Lung (tissue), 12 donors: ENCODE data around the gene SERPINB12. TPM values are rescaled to one million over a fixed set of nuclear protein-coding genes. Genes with fewer than 3 reads are reported as not detected.
A peak's percentile ranks its signal among the peaks of the same experiment; 100 is the strongest.

Experiments
- ATAC-seq: fragments of 200-7000 bp; cut with Tn5 transposase; one replicate; pipeline ENCODE4 v1.9.1; 2020; ENCODE audit warnings: moderate number of reproducible peaks; ENCODE audit not compliant: insufficient read depth, low FRiP score
- DNase-seq, 3 donors: peaks; one replicate each; pipeline ENCODE4 v3.0.0-alpha.2; 2013 to 2017
- H3K27ac ChIP-seq, 2 donors: one replicate each; pipeline ENCODE4 v1.5.1; 2013; ENCODE audit warnings: mild to moderate bottlenecking in 2 of 2, moderate library complexity in 2 of 2, control low read depth in 1 of 2, inconsistent platforms in 1 of 2, low read depth in 1 of 2, low read length in 1 of 2
- H3K27me3 ChIP-seq, 3 donors: one replicate each; pipeline ENCODE4 v1.5.1; 2013; ENCODE audit warnings: low read length in 2 of 3; ENCODE audit not compliant: control insufficient read depth in 3 of 3, insufficient read depth in 3 of 3
- H3K36me3 ChIP-seq, 4 donors: one replicate each; pipeline ENCODE4 v1.5.1; 2013; ENCODE audit warnings: low read length in 4 of 4, mild to moderate bottlenecking in 1 of 4, moderate library complexity in 1 of 4; ENCODE audit not compliant: control insufficient read depth in 4 of 4, insufficient read depth in 4 of 4
- H3K4me1 ChIP-seq, 5 donors: one replicate each; pipeline ENCODE4 v1.5.1; 2013; ENCODE audit warnings: low read length in 5 of 5, mild to moderate bottlenecking in 2 of 5, moderate library complexity in 1 of 5; ENCODE audit not compliant: control insufficient read depth in 5 of 5, insufficient read depth in 5 of 5
- H3K4me3 ChIP-seq: one replicate; pipeline ENCODE4 v1.5.1; 2013; ENCODE audit warnings: mild to moderate bottlenecking, control low read depth, moderate library complexity
- H3K9ac ChIP-seq, 2 donors: one replicate each; pipeline ENCODE4 v1.5.1; 2013; ENCODE audit warnings: low read length in 2 of 2, control low read depth in 1 of 2; ENCODE audit not compliant: insufficient read depth in 1 of 2
- H3K9me3 ChIP-seq, 4 donors: one replicate each; pipeline ENCODE4 v1.5.1; 2013; ENCODE audit warnings: low read length in 3 of 4, mild to moderate bottlenecking in 1 of 4, moderate library complexity in 1 of 4; ENCODE audit not compliant: control insufficient read depth in 4 of 4, insufficient read depth in 3 of 4
- WGBS, 2 donors: extraction: QIAGEN DNeasy Blood & Tissue Kit; methylation state at CpG; one replicate each; pipeline ENCODE4 v1.1.7; 2013; 5-methylcytosine and 5-hydroxymethylcytosine counted together
- polyA plus RNA-seq, 2 donors: library from polyadenylated mRNA; stranded (reverse); fragments of 200-250 nt; gene quantifications; one replicate each; pipeline ENCODE4 v1.2.1, GENCODE V29; 2013
- total RNA-seq, 2 donors: library from RNA; depleted of rRNA in 1 of 2; stranded (reverse); fragments of >200 nt in 1 of 2; gene quantifications; one replicate each; pipeline ENCODE4 v1.2.1, GENCODE V29; 2014 to 2021
- TF ChIP-seq, protein P1 (sequence below): IDR thresholded peaks from 2 replicates; pipeline ENCODE4 v1.5.1; 2012; ENCODE audit warnings: mild to moderate bottlenecking; ENCODE audit errors: control extremely low read depth, extremely low read depth
- donor health status: control.
- donor health status: control.
- donor health status: Bipolar disorder and iron deficiency.
- donor health status: healthy.
- donor health status: DM: yes; HTN: yes; CAD: no.

Gene SERPINB12
- total and polyA plus RNA-seq, 4 donors, result not detected

DNA sequence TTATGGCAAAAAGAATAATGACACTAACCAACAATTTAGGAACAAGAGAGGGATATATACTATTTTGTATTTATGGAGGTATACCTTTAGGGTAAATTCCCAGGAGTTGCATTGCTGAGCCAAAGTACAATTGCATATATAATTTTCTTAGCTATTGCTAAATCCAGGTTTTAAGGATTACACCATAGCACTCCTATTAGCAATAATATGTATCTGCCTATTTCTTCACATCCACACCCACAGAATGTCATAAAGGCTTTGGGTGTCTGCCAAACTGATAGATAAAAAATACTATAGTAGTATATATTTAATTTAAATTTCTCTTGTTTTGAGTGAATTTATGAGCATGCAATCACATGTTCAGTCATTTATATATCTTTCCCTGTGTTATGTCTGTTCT is 33.5 kb downstream of the SERPINB12 start:
- TF ChIP-seq, protein P1, sequence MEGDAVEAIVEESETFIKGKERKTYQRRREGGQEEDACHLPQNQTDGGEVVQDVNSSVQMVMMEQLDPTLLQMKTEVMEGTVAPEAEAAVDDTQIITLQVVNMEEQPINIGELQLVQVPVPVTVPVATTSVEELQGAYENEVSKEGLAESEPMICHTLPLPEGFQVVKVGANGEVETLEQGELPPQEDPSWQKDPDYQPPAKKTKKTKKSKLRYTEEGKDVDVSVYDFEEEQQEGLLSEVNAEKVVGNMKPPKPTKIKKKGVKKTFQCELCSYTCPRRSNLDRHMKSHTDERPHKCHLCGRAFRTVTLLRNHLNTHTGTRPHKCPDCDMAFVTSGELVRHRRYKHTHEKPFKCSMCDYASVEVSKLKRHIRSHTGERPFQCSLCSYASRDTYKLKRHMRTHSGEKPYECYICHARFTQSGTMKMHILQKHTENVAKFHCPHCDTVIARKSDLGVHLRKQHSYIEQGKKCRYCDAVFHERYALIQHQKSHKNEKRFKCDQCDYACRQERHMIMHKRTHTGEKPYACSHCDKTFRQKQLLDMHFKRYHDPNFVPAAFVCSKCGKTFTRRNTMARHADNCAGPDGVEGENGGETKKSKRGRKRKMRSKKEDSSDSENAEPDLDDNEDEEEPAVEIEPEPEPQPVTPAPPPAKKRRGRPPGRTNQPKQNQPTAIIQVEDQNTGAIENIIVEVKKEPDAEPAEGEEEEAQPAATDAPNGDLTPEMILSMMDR, result no peak
- peaks cover 0 to 2% (median 0%) of the 10 kb centered on the region in 5 donors for H3K4me1 ChIP-seq
- no peak overlapping the region for H3K4me3 ChIP-seq

GRCh38 chr18:63578357-63578958 is 36.3 kb downstream of the SERPINB12 start:
- Histone ChIP-seq H3K4me3 (no peak overlapping the region), H3K9me3 (no peaks in the 10 kb centered on the region), H3K27me3 (no peaks in the 10 kb centered on the region), H3K36me3 (no peaks in the 10 kb centered on the region), H3K9ac (no peak overlapping the region), H3K4me1 (no peaks in the 10 kb centered on the region), H3K27ac (no peak overlapping the region)
- ATAC-seq (no peak), DNase-seq (peak in 2 of 3 donors; percentile 21 to 48)
- 8 to 13% methylated on average over 5 of the region's 5 CpGs for WGBS, 2 donors
- TF ChIP-seq, protein P1, result peak; percentile 33

More for the DNA sequence above, 33.5 kb downstream of the SERPINB12 start:
- ATAC-seq (no peak), DNase-seq (no peak)
- Histone ChIP-seq H3K27ac (no peak overlapping the region), H3K9ac (no peak overlapping the region), H3K9me3 (no peaks in the 10 kb centered on the region), H3K27me3 (peaks cover 0 to 2% (median 0%) of the 10 kb centered on the region in 3 donors), H3K36me3 (no peaks in the 10 kb centered on the region)

DNA sequence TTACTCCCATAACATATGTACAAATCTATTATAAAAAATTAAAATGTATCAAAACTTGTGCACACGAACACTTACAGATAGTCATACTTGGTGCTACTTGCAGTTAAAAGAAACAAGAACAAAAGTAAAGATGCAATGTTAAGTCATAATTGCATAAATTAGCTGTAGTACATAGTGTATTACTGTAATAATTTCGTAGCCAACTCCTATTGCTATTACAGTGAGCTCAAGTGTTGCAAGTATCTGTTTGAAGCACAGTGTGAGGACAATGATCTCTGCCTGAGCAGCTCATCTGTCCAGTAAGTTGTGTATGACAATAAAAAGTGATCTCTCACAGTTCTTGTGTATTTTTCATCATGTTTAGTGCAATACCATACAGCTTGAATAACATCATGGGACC is 37.4 kb downstream of the SERPINB12 start:
- DNase-seq, result no peak
- Histone ChIP-seq H3K4me1 (no peaks in the 10 kb centered on the region), H3K9me3 (no peaks in the 10 kb centered on the region), H3K9ac (no peak overlapping the region), H3K27me3 (no peaks in the 10 kb centered on the region), H3K4me3 (no peak overlapping the region), H3K36me3 (no peaks in the 10 kb centered on the region), H3K27ac (no peak overlapping the region)
- ATAC-seq, result no peak
- 28 to 29% methylated on average over 2 of the region's 2 CpGs for WGBS, 2 donors
- TF ChIP-seq, protein P1, result no peak

DNA sequence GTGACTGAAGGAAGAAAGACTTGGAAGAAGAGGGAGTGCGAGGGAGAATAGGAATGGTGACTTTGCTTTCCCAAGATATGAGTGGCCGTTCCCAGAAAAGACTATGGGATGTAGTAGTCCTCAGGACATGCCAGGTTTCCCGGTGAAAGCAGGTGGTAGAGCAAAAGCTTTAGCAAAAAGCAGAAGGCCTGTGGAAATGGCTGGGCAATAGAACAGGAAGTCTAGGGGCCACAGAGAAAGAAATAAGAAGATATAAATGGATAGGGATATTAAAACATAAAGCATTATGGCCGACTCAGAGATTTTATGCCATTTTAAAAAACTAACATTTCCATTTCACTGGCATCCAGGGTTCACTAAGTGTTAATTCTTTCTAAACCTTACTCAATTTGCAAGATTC is 43.8 kb downstream of the SERPINB12 start:
- TF ChIP-seq, protein P1, result no peak
- no peaks in the 10 kb centered on the region for H3K36me3 ChIP-seq
- no peaks in the 10 kb centered on the region for H3K27me3 ChIP-seq
- no peak overlapping the region for H3K4me3 ChIP-seq
- H3K9me3 ChIP-seq, result no peaks in the 10 kb centered on the region
- WGBS, 2 donors, result 76 to 80% methylated on average over 4 of the region's 4 CpGs
- DNase-seq (no peak), ATAC-seq (no peak)
- H3K27ac ChIP-seq, result no peak overlapping the region
- peaks cover 0 to 1% (median 0%) of the 10 kb centered on the region in 5 donors for H3K4me1 ChIP-seq
- no peak overlapping the region for H3K9ac ChIP-seq
